DOHH2 (cell line): ENCODE measurements around the gene ATP6V0A4.

Experiments used
- H3F3A ChIP-seq: fragments of 200-600 bp; sonication (generic), shearing (Covaris generic); 2 replicates; pipeline ENCODE4 v1.6.0; 2016; ENCODE audit warnings: antibody characterized with exemption, mild to moderate bottlenecking; ENCODE audit not compliant: control insufficient read depth, insufficient read depth
- H3K27ac ChIP-seq: fragments of 200-600 bp; sonication (generic); 2 replicates; pipeline ENCODE4 v1.5.1; 2014; ENCODE audit warnings: low read depth, mild to moderate bottlenecking, low read length, moderate library complexity
- H3K27me3 ChIP-seq: fragments of 200-600 bp; sonication (generic); 2 replicates; pipeline ENCODE4 v1.6.1; 2014; ENCODE audit warnings: mild to moderate bottlenecking, low read length, mixed read lengths; ENCODE audit not compliant: control insufficient read depth
- H3K36me3 ChIP-seq: fragments of 200-600 bp; sonication (generic); 2 replicates; pipeline ENCODE4 v1.6.1; 2014; ENCODE audit warnings: mild to moderate bottlenecking, low read length, moderate library complexity, mixed read lengths; ENCODE audit not compliant: control insufficient read depth
- H3K4me1 ChIP-seq: fragments of 200-600 bp; sonication (generic); 2 replicates; pipeline ENCODE4 v1.6.1; 2014; ENCODE audit warnings: mild to moderate bottlenecking, low read length, mixed read lengths; ENCODE audit not compliant: control insufficient read depth
- H3K4me2 ChIP-seq: fragments of 200-600 bp; sonication (generic); 2 replicates; pipeline ENCODE4 v1.6.0; 2014; ENCODE audit warnings: mild to moderate bottlenecking, low read length, moderate library complexity
- H3K4me3 ChIP-seq: fragments of 200-600 bp; sonication (generic); 2 replicates; pipeline ENCODE4 v1.5.1; 2014; ENCODE audit warnings: mild to moderate bottlenecking, low read length, mixed read lengths
- H3K79me2 ChIP-seq: fragments of 200-600 bp; sonication (generic); 2 replicates; pipeline ENCODE4 v1.6.1; 2014; ENCODE audit warnings: mild to moderate bottlenecking, low read length, mixed read lengths; ENCODE audit not compliant: control insufficient read depth
- H3K9me2 ChIP-seq: fragments of 200-600 bp; sonication (generic); replicated peaks from 2 replicates; pipeline ENCODE4 v1.6.1; 2014; ENCODE audit warnings: mild to moderate bottlenecking, low read length, mixed read lengths; ENCODE audit not compliant: control insufficient read depth
- H3K9me3 ChIP-seq: fragments of 200-600 bp; sonication (generic); 2 replicates; pipeline ENCODE4 v1.6.1; 2014; ENCODE audit warnings: antibody characterized with exemption, low read length, mixed read lengths; ENCODE audit not compliant: control insufficient read depth, insufficient read depth
- H4K20me1 ChIP-seq: fragments of 200-600 bp; sonication (generic); 2 replicates; pipeline ENCODE4 v1.6.0; 2014; ENCODE audit warnings: low read depth, mild to moderate bottlenecking, antibody characterized with exemption, low read length, moderate library complexity; ENCODE audit not compliant: control insufficient read depth, insufficient read depth
- EZH2phosphoT487 ChIP-seq: fragments of 200-600 bp; sonication (generic); IDR thresholded peaks from 2 replicates; pipeline ENCODE4 v1.6.1; 2017; ENCODE audit warnings: borderline replicate concordance, mild to moderate bottlenecking, antibody characterized with exemption, low read length, moderate library complexity, mixed read lengths
- TF ChIP-seq, protein P1 (sequence below): fragments of 200-600 bp; sonication (generic); IDR thresholded peaks from one replicate; pipeline ENCODE4 v1.5.1; 2014; ENCODE audit warnings: antibody characterized with exemption, mild to moderate bottlenecking, low read depth, low read length; ENCODE audit not compliant: poor library complexity, severe bottlenecking

ATP6V0A4 gene

GRCh38 chr7:138842111-138842510 is 44.1 kb upstream of the ATP6V0A4 start:
- Histone ChIP-seq H3K27ac (no peak overlapping the region), H3K9me2 (no peaks in the 10 kb centered on the region), H3K27me3 (no peaks in the 10 kb centered on the region), H3F3A (no peaks in the 10 kb centered on the region), H4K20me1 (no peaks in the 10 kb centered on the region), H3K4me3 (no peak overlapping the region), H3K79me2 (no peaks in the 10 kb centered on the region), H3K4me1 (no peaks in the 10 kb centered on the region), H3K9me3 (no peaks in the 10 kb centered on the region), H3K36me3 (no peaks in the 10 kb centered on the region), H3K4me2 (no peak overlapping the region)
- TF ChIP-seq EZH2phosphoT487, result no peak
- TF ChIP-seq, protein P1, sequence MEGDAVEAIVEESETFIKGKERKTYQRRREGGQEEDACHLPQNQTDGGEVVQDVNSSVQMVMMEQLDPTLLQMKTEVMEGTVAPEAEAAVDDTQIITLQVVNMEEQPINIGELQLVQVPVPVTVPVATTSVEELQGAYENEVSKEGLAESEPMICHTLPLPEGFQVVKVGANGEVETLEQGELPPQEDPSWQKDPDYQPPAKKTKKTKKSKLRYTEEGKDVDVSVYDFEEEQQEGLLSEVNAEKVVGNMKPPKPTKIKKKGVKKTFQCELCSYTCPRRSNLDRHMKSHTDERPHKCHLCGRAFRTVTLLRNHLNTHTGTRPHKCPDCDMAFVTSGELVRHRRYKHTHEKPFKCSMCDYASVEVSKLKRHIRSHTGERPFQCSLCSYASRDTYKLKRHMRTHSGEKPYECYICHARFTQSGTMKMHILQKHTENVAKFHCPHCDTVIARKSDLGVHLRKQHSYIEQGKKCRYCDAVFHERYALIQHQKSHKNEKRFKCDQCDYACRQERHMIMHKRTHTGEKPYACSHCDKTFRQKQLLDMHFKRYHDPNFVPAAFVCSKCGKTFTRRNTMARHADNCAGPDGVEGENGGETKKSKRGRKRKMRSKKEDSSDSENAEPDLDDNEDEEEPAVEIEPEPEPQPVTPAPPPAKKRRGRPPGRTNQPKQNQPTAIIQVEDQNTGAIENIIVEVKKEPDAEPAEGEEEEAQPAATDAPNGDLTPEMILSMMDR, result no peak

GRCh38 chr7:138838166-138838565 is 40.2 kb upstream of the ATP6V0A4 start:
- Histone ChIP-seq H3K27ac (no peak overlapping the region), H3K9me2 (no peaks in the 10 kb centered on the region), H3K36me3 (no peaks in the 10 kb centered on the region), H4K20me1 (no peaks in the 10 kb centered on the region), H3F3A (no peaks in the 10 kb centered on the region), H3K9me3 (no peaks in the 10 kb centered on the region), H3K79me2 (no peaks in the 10 kb centered on the region), H3K4me1 (no peaks in the 10 kb centered on the region), H3K4me2 (no peak overlapping the region), H3K27me3 (no peaks in the 10 kb centered on the region), H3K4me3 (no peak overlapping the region)
- TF ChIP-seq EZH2phosphoT487, result no peak
- TF ChIP-seq, protein P1, result no peak

DNA sequence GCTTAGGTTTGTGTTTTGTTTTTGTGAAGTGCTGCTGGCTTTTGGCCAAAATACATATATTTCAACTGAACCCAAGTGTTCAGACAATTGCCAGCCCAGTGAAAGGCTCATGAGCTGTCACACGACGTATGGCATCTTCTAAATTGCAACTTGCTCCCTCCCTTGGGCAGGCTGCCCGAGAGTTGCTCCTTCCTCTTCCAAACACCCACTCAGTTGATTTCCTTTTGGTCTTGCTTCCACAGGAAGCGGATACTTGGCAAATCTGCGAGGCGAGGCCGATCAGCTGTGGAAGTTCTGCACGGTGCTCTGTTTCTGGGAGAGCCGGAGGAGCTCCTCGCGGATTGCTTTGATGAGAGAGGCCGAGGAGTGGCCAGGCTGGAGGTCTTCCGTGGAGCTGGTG is 39.6 kb upstream of the ATP6V0A4 start:
- Histone ChIP-seq H3K4me2 (no peak overlapping the region), H3K27me3 (no peaks in the 10 kb centered on the region), H3K9me2 (no peaks in the 10 kb centered on the region), H3K79me2 (no peaks in the 10 kb centered on the region), H3K4me1 (no peaks in the 10 kb centered on the region), H4K20me1 (no peaks in the 10 kb centered on the region), H3K4me3 (no peak overlapping the region), H3F3A (no peaks in the 10 kb centered on the region), H3K9me3 (no peaks in the 10 kb centered on the region), H3K36me3 (no peaks in the 10 kb centered on the region), H3K27ac (no peak overlapping the region)
- TF ChIP-seq, protein P1, result no peak
- no peak for TF ChIP-seq EZH2phosphoT487

- Histone ChIP-seq H3K9me3 (no peaks in the 10 kb centered on the region), H3K27ac (no peak overlapping the region), H3K4me1 (no peaks in the 10 kb centered on the region), H3K9me2 (no peaks in the 10 kb centered on the region), H3K27me3 (no peaks in the 10 kb centered on the region), H3K79me2 (no peaks in the 10 kb centered on the region), H4K20me1 (no peaks in the 10 kb centered on the region), H3K4me3 (no peak overlapping the region), H3K4me2 (no peak overlapping the region), H3F3A (no peaks in the 10 kb centered on the region), H3K36me3 (no peaks in the 10 kb centered on the region)
- TF ChIP-seq, protein P1, result no peak
- TF ChIP-seq EZH2phosphoT487, result no peak
Measured at GRCh38 chr7:138835087-138835486, 37.1 kb upstream of the ATP6V0A4 start.
